ENCODE measurements around the gene SCARB1. TPM values are rescaled to one million over a fixed set of nuclear protein-coding genes. Genes with fewer than 3 reads are reported as not detected.

SCARB1 gene
- total and polyA plus RNA-seq, 4 experiments from 2014 or later = 1.5 to 2.6 (median 1.9) TPM

DNA sequence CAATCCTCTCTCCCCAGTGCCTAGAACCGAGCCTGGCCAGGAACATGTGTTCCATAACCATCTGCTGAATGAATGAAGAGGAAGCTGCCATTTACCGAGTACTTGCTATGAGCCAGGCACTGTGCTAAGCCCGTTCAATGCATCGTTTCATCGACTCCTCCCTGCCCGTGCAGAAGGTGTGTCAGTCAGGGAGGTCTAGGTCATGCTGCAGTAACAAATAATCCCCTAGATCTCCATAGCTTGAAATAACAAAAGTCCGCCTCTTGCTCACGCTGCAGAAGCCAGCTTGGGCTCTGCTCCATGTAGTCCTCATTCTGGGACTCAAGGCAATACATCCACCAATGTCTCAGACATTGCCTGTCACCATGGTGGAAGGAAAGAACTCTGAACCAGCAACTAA, 101.3 kb downstream of the SCARB1 start:
- Mint-ChIP-seq H3K9me3 (peaks cover 0 to 20% (median 15%) of the 10 kb centered on the region in 8 donors), H3K27me3 (peaks cover 5 to 6% of the 10 kb centered on the region in 2 donors), H3K27ac (no peak overlapping the region), H3K4me1 (peaks cover 4 to 8% (median 7%) of the 10 kb centered on the region in 4 donors), H3K36me3 (no peaks in the 10 kb centered on the region), H3K4me3 (no peak overlapping the region)
- H3K4me3 ChIP-seq (ENCODE audit: low read length in 2 of 2) = no peak overlapping the region
- no peaks in the 10 kb centered on the region for H3K9me3 ChIP-seq (ENCODE audit: control insufficient read depth in 1 of 2, low read length in 2 of 2)
- ChIA-PET CTCF (ENCODE audit: partially characterized antibody) (interaction anchor here (0.9 to 4.1 kb wide), 4 partner anchors 10 to 730 kb away, joined by 3 to 20 read pairs (median 4); no protein-coding TSS in a partner anchor), POLR2A (ENCODE audit: partially characterized antibody) (no interaction called here)
- peaks cover 4% of the 10 kb centered on the region for H3K4me1 ChIP-seq (ENCODE audit: insufficient read depth, low read length)
- no peak overlapping the region for H3K27ac ChIP-seq (ENCODE audit: low read depth, low read length)
- H3K27me3 ChIP-seq (ENCODE audit: insufficient read depth, low read length) = no peaks in the 10 kb centered on the region
- intact Hi-C loops (cut with micrococcal nuclease) = loop anchor here (10.0 kb wide), 1 partner anchor 308 kb away; no protein-coding TSS in a partner anchor
- no peak for DNase-seq
- H3K36me3 ChIP-seq (ENCODE audit: insufficient read depth, low read length) = no peaks in the 10 kb centered on the region

- Histone ChIP-seq H3K36me3 (ENCODE audit: insufficient read depth, low read length) (no peaks in the 10 kb centered on the region), H3K27me3 (ENCODE audit: insufficient read depth, low read length) (no peaks in the 10 kb centered on the region), H3K4me3 (ENCODE audit: low read length in 2 of 2) (no peak overlapping the region), H3K27ac (ENCODE audit: low read depth, low read length) (no peak overlapping the region), H3K4me1 (ENCODE audit: insufficient read depth, low read length) (no peaks in the 10 kb centered on the region), H3K9me3 (ENCODE audit: control insufficient read depth in 1 of 2, low read length in 2 of 2) (no peaks in the 10 kb centered on the region)
- Mint-ChIP-seq H3K36me3 (no peaks in the 10 kb centered on the region), H3K27me3 (peaks cover 2 to 3% of the 10 kb centered on the region in 2 donors), H3K4me1 (peaks cover 0 to 3% (median 2%) of the 10 kb centered on the region in 4 donors), H3K4me3 (no peak overlapping the region), H3K9me3 (peaks cover 0 to 20% (median 15%) of the 10 kb centered on the region in 8 donors), H3K27ac (peak overlapping the region in 1 of 7 donors; percentile 58)
- DNase-seq = no peak
- POLR2A ChIA-PET (ENCODE audit: partially characterized antibody) = interaction anchor here (0.7 kb wide), 1 partner anchor 534 kb away, joined by 3 read pairs; no protein-coding TSS in a partner anchor
- CTCF ChIA-PET (ENCODE audit: partially characterized antibody) = interaction anchor here (0.9 to 4.1 kb wide), 4 partner anchors 11 to 730 kb away, joined by 3 to 20 read pairs (median 4); no protein-coding TSS in a partner anchor
- intact Hi-C loops (cut with micrococcal nuclease) = loop anchor here (10.0 kb wide), 1 partner anchor 307 kb away; no protein-coding TSS in a partner anchor
Measured at GRCh38 chr12:124761871-124762270, 101.8 kb downstream of the SCARB1 start.

DNA sequence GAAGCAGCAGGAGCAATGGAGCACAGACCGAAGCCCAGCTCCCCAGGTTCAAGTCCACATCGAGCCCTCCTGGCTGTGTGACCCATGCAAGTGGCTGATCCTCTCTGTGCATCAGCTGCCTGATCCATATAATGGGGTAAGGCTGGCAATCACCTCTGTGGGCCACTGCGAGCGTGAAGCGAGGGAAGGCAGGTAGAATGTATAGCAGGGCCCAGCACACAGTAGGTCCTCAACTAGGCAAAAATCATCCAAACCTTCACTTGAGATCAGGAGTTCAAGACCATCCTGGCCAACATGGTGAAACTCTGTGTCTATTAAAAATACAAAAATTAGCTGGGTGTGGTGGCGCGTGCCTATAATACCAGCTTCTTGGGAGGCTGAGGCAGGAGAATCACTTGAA, 102.6 kb downstream of the SCARB1 start:
- intact Hi-C loops (cut with micrococcal nuclease) = loop anchor here (10.0 kb wide), 1 partner anchor 306 kb away; no protein-coding TSS in a partner anchor
- Mint-ChIP-seq H3K36me3 (no peaks in the 10 kb centered on the region), H3K27ac (no peak overlapping the region), H3K9me3 (peaks cover 0 to 25% (median 15%) of the 10 kb centered on the region in 8 donors), H3K4me1 (peaks cover 0 to 1% (median under 1%) of the 10 kb centered on the region in 4 donors), H3K4me3 (no peak overlapping the region), H3K27me3 (peaks cover 2 to 5% of the 10 kb centered on the region in 2 donors)
- Histone ChIP-seq H3K27ac (ENCODE audit: low read depth, low read length) (no peak overlapping the region), H3K4me3 (ENCODE audit: low read length in 2 of 2) (no peak overlapping the region), H3K36me3 (ENCODE audit: insufficient read depth, low read length) (no peaks in the 10 kb centered on the region), H3K4me1 (ENCODE audit: insufficient read depth, low read length) (no peaks in the 10 kb centered on the region), H3K27me3 (ENCODE audit: insufficient read depth, low read length) (no peaks in the 10 kb centered on the region), H3K9me3 (ENCODE audit: control insufficient read depth in 1 of 2, low read length in 2 of 2) (no peaks in the 10 kb centered on the region)
- no peak for DNase-seq
- ChIA-PET CTCF (ENCODE audit: partially characterized antibody) (interaction anchor here (0.9 to 4.1 kb wide), 3 partner anchors 12 to 439 kb away, joined by 3 to 20 read pairs (median 4); no protein-coding TSS in a partner anchor), POLR2A (ENCODE audit: partially characterized antibody) (interaction anchor here (0.7 kb wide), 1 partner anchor 137 kb away, joined by 3 read pairs; no protein-coding TSS in a partner anchor)

GRCh38 chr12:124760560-124760959, 103.1 kb downstream of the SCARB1 start:
- intact Hi-C loops (cut with micrococcal nuclease) = loop anchor here (10.0 kb wide), 1 partner anchor 306 kb away; no protein-coding TSS in a partner anchor
- H3K4me3 ChIP-seq (ENCODE audit: low read length in 2 of 2) = no peak overlapping the region
- Mint-ChIP-seq H3K9me3 (peaks cover 0 to 23% (median 13%) of the 10 kb centered on the region in 8 donors), H3K27ac (peak overlapping the region in 1 of 7 donors; percentile 42), H3K36me3 (no peaks in the 10 kb centered on the region), H3K4me3 (no peak overlapping the region), H3K27me3 (peaks cover 2 to 5% of the 10 kb centered on the region in 2 donors), H3K4me1 (peaks cover 1 to 3% (median 2%) of the 10 kb centered on the region in 4 donors)
- DNase-seq = no peak
- H3K4me1 ChIP-seq (ENCODE audit: insufficient read depth, low read length) = no peaks in the 10 kb centered on the region
- H3K36me3 ChIP-seq (ENCODE audit: insufficient read depth, low read length) = no peaks in the 10 kb centered on the region
- H3K9me3 ChIP-seq (ENCODE audit: control insufficient read depth in 1 of 2, low read length in 2 of 2) = no peaks in the 10 kb centered on the region
- CTCF ChIA-PET (ENCODE audit: partially characterized antibody) = interaction anchor here (0.9 to 4.1 kb wide), 2 partner anchors 12 to 414 kb away, joined by 3 to 20 read pairs; no protein-coding TSS in a partner anchor
- no peak overlapping the region for H3K27ac ChIP-seq (ENCODE audit: low read depth, low read length)
- POLR2A ChIA-PET (ENCODE audit: partially characterized antibody) = interaction anchor here (0.7 kb wide), 1 partner anchor 136 kb away, joined by 3 read pairs; no protein-coding TSS in a partner anchor
- no peaks in the 10 kb centered on the region for H3K27me3 ChIP-seq (ENCODE audit: insufficient read depth, low read length)

GRCh38 chr12:124759841-124760503, 103.7 kb downstream of the SCARB1 start:
- peaks cover 2 to 5% of the 10 kb centered on the region in 2 donors for H3K27me3 Mint-ChIP-seq
- no peak for DNase-seq
- H3K4me1 ChIP-seq (ENCODE audit: insufficient read depth, low read length) = no peaks in the 10 kb centered on the region
- peaks cover 0 to 18% (median 9%) of the 10 kb centered on the region in 8 donors for H3K9me3 Mint-ChIP-seq
- CTCF ChIA-PET (ENCODE audit: partially characterized antibody) = interaction anchor here (0.6 to 4.1 kb wide), 2 partner anchors 13 to 32 kb away, joined by 3 to 20 read pairs; no protein-coding TSS in a partner anchor
- no peaks in the 10 kb centered on the region for H3K27me3 ChIP-seq (ENCODE audit: insufficient read depth, low read length)
- no peak overlapping the region for H3K27ac Mint-ChIP-seq
- H3K4me3 ChIP-seq (ENCODE audit: low read length in 2 of 2) = no peak overlapping the region
- intact Hi-C loops (cut with micrococcal nuclease) = loop anchor here (10.0 kb wide), 1 partner anchor 305 kb away; no protein-coding TSS in a partner anchor
- H3K36me3 ChIP-seq (ENCODE audit: insufficient read depth, low read length) = no peaks in the 10 kb centered on the region
- no peak overlapping the region for H3K27ac ChIP-seq (ENCODE audit: low read depth, low read length)
- H3K4me3 Mint-ChIP-seq = no peak overlapping the region
- POLR2A ChIA-PET (ENCODE audit: partially characterized antibody) = no interaction called here
- H3K36me3 Mint-ChIP-seq = no peaks in the 10 kb centered on the region
- H3K9me3 ChIP-seq (ENCODE audit: control insufficient read depth in 1 of 2, low read length in 2 of 2) = no peaks in the 10 kb centered on the region
- peaks cover 5 to 9% (median 7%) of the 10 kb centered on the region in 4 donors for H3K4me1 Mint-ChIP-seq

- H3K9me3 Mint-ChIP-seq = peaks cover 0 to 13% (median 0%) of the 10 kb centered on the region in 8 donors
- intact Hi-C loops (cut with micrococcal nuclease) = no loop called here
- H3K9me3 ChIP-seq (ENCODE audit: control insufficient read depth in 1 of 2, low read length in 2 of 2) = no peaks in the 10 kb centered on the region
- peaks cover 2 to 5% of the 10 kb centered on the region in 2 donors for H3K27me3 Mint-ChIP-seq
- peaks cover 5 to 10% (median 7%) of the 10 kb centered on the region in 4 donors for H3K4me1 Mint-ChIP-seq
- no peak overlapping the region for H3K4me3 Mint-ChIP-seq
- H3K27me3 ChIP-seq (ENCODE audit: insufficient read depth, low read length) = no peaks in the 10 kb centered on the region
- H3K27ac ChIP-seq (ENCODE audit: low read depth, low read length) = no peak overlapping the region
- H3K4me3 ChIP-seq (ENCODE audit: low read length in 2 of 2) = no peak overlapping the region
- no peaks in the 10 kb centered on the region for H3K36me3 Mint-ChIP-seq
- no peak for DNase-seq
- H3K4me1 ChIP-seq (ENCODE audit: insufficient read depth, low read length) = no peaks in the 10 kb centered on the region
- no peak overlapping the region for H3K27ac Mint-ChIP-seq
- CTCF ChIA-PET (ENCODE audit: partially characterized antibody) = no interaction called here
- H3K36me3 ChIP-seq (ENCODE audit: insufficient read depth, low read length) = no peaks in the 10 kb centered on the region
- POLR2A ChIA-PET (ENCODE audit: partially characterized antibody) = no interaction called here
Measured at GRCh38 chr12:124758266-124759220, 105.1 kb downstream of the SCARB1 start.

Data from CD4-positive, alpha-beta memory T cell (primary cell).